GM23248 (cell line): Measurements from ENCODE around the gene SIRT4.

Source experiments
- EZH2 ChIP-seq: fragments of 200-600 bp; sonication (generic); IDR thresholded peaks from 2 replicates; pipeline ENCODE4 v1.6.1; 2018; ENCODE audit warnings: antibody characterized with exemption, mild to moderate bottlenecking; ENCODE audit not compliant: insufficient read depth, poor library complexity, severe bottlenecking
- EZH2phosphoT487 ChIP-seq: fragments of 200-600 bp; sonication (generic); IDR thresholded peaks from 2 replicates; pipeline ENCODE4 v1.6.1; 2018; ENCODE audit warnings: antibody characterized with exemption, moderate library complexity, mild to moderate bottlenecking, low read depth; ENCODE audit not compliant: insufficient read depth

DNA sequence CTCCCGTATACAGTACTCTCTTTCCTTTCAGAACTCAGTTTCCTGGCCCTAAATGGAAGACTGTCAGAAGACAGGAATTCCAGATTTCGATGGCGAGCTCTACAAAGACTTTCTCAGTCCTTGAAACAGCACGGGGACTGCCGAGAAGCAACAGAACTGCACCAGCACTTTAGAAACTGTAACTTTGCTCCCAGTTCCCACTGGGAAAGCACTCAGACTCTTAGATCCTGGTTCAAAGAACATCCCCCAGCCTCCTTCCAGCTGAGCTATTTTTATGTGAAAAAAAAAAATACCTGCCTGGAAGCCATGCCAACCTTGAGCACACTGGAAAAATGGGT, 38.4 kb upstream of the SIRT4 start:
- TF ChIP-seq EZH2phosphoT487: no peak
- no peak for TF ChIP-seq EZH2
